Gastroesophageal sphincter (tissue), 4 donors: ENCODE measurements around the gene ALDH1A3. TPM values are rescaled to one million over a fixed set of nuclear protein-coding genes. Genes with fewer than 3 reads are reported as not detected.

ENCODE experiments used
- ATAC-seq: fragments of 150-250 bp; one replicate; pipeline ENCODE4 v1.9.1; 2016; ENCODE audit warnings: mild to moderate bottlenecking, moderate library complexity
- H3K27ac ChIP-seq, 4 donors: fragments of 200-600 bp; sonication (generic) in 3 of 4; 1 replicate in 3 of 4; 2 replicates in 1 of 4; pipeline ENCODE4 v1.5.1; 2016 to 2019
- H3K27me3 ChIP-seq: fragments of 200-600 bp; sonication (generic); one replicate; pipeline ENCODE4 v1.5.1; 2019
- H3K36me3 ChIP-seq, 2 donors: fragments of 200-600 bp; sonication (generic); one replicate each; pipeline ENCODE4 v1.5.1; 2019; ENCODE audit warnings: control low read depth in 1 of 2
- H3K4me1 ChIP-seq, 3 donors: fragments of 200-600 bp; sonication (generic); 1 replicate in 2 of 3; 2 replicates in 1 of 3; pipeline ENCODE4 v1.5.1; 2016 to 2019; ENCODE audit warnings: control low read depth in 2 of 3
- H3K4me3 ChIP-seq, 2 donors: fragments of 200-600 bp; sonication (generic); one replicate each; pipeline ENCODE4 v1.5.1; 2019; ENCODE audit warnings: mild to moderate bottlenecking in 1 of 2, moderate library complexity in 1 of 2
- H3K9me3 ChIP-seq, 3 donors: fragments of 200-600 bp; sonication (generic); one replicate each; pipeline ENCODE4 v1.5.1; 2017 to 2019; ENCODE audit warnings: control low read depth in 2 of 3
- CTCF ChIP-seq, 4 experiments: fragments of 200-600 bp in 2 of 4; fragments of 450-650 bp in 2 of 4; sonication (generic) in 1 of 4; IDR thresholded peaks; one replicate each; pipeline ENCODE4 v1.5.1; 2017 to 2019; ENCODE audit warnings: antibody characterized with exemption in 4 of 4, mild to moderate bottlenecking in 2 of 4, moderate library complexity in 2 of 4
- EP300 ChIP-seq: sonication (generic); formaldehyde crosslinking; IDR thresholded peaks from one replicate; pipeline ENCODE4 v1.6.1; 2017; ENCODE audit warnings: antibody characterized with exemption, mild to moderate bottlenecking
- POLR2A ChIP-seq, 2 donors: fragments of 450-650 bp; IDR thresholded peaks; one replicate each; pipeline ENCODE4 v1.6.1; 2017; ENCODE audit warnings: antibody characterized with exemption in 2 of 2, mild to moderate bottlenecking in 2 of 2, moderate library complexity in 1 of 2
- POLR2AphosphoS5 ChIP-seq: sonication (generic); formaldehyde crosslinking; IDR thresholded peaks from one replicate; pipeline ENCODE4 v1.6.1; 2017; ENCODE audit warnings: antibody characterized with exemption
- WGBS, 2 donors: methylation state at CpG; one replicate each; pipeline ENCODE4 v1.1.5; 2018; ENCODE audit warnings: low coverage in 1 of 2; 5-methylcytosine and 5-hydroxymethylcytosine counted together
- total RNA-seq, 4 donors: library from RNA; depleted of rRNA; stranded (reverse); fragments of >200 nt; gene quantifications; one replicate each; pipeline ENCODE4 v1.1.0, GENCODE V29; 2016

ALDH1A3 gene
- total RNA-seq, 4 donors from 2014 or later = 23.0 to 148 (median 93.4) TPM

- Histone ChIP-seq H3K4me3 (no peak overlapping the region), H3K27me3 (no peaks in the 10 kb centered on the region), H3K36me3 (peaks cover 0 to 38% of the 10 kb centered on the region in 2 donors), H3K27ac (no peak overlapping the region), H3K9me3 (no peaks in the 10 kb centered on the region), H3K4me1 (no peaks in the 10 kb centered on the region)
- 100% methylated on average over 1 to 2 of the region's 4 CpGs for WGBS, 2 donors
- no peak for ATAC-seq
- no peak for TF ChIP-seq POLR2AphosphoS5
- no peak for TF ChIP-seq POLR2A (IDR thresholded peaks at IDR 0.05)
- no peak for TF ChIP-seq EP300
- TF ChIP-seq CTCF (IDR thresholded peaks at IDR 0.05) = no peak
These were observed 50.7 kb downstream of the ALDH1A3 start for GRCh38 chr15:100930306-100930848.

GRCh38 chr15:100931143-100931890 lies 51.7 kb downstream of the ALDH1A3 start:
- Histone ChIP-seq H3K27ac (no peak overlapping the region), H3K4me3 (no peak overlapping the region), H3K36me3 (peaks cover 0 to 31% of the 10 kb centered on the region in 2 donors), H3K27me3 (no peaks in the 10 kb centered on the region), H3K9me3 (peaks cover 0 to 3% (median 0%) of the 10 kb centered on the region in 3 donors), H3K4me1 (no peaks in the 10 kb centered on the region)
- WGBS, 2 donors = 77 to 78% methylated on average over 13 of the region's 15 CpGs
- ATAC-seq = no peak
- no peak for TF ChIP-seq POLR2AphosphoS5
- TF ChIP-seq EP300 = no peak
- no peak for TF ChIP-seq POLR2A (IDR thresholded peaks at IDR 0.05)
- TF ChIP-seq CTCF (IDR thresholded peaks at IDR 0.05) = no peak

- ATAC-seq = no peak
- no peaks in the 10 kb centered on the region for H3K27me3 ChIP-seq
- no peaks in the 10 kb centered on the region for H3K4me1 ChIP-seq
- no peak overlapping the region for H3K27ac ChIP-seq
- TF ChIP-seq POLR2A (IDR thresholded peaks at IDR 0.05) = no peak
- no peak for TF ChIP-seq POLR2AphosphoS5
- TF ChIP-seq EP300 = no peak
- TF ChIP-seq CTCF (IDR thresholded peaks at IDR 0.05) = no peak
- peaks cover 0 to 8% (median 0%) of the 10 kb centered on the region in 3 donors for H3K9me3 ChIP-seq
- peaks cover 0 to 19% of the 10 kb centered on the region in 2 donors for H3K36me3 ChIP-seq
- 53% methylated on average over 6 of the region's 7 CpGs; no CpG with 5 or more reads in 1 of the 2 donors for WGBS, 2 donors
- H3K4me3 ChIP-seq = no peak overlapping the region
These were observed 53.2 kb downstream of the ALDH1A3 start for GRCh38 chr15:100932676-100933348.

- no peak for ATAC-seq
- TF ChIP-seq POLR2A (IDR thresholded peaks at IDR 0.05) (no peak), POLR2AphosphoS5 (no peak), EP300 (no peak), CTCF (IDR thresholded peaks at IDR 0.05) (no peak)
- H3K9me3 ChIP-seq = peaks cover 0 to 8% (median 0%) of the 10 kb centered on the region in 3 donors
These were observed 54.5 kb downstream of the ALDH1A3 start for GRCh38 chr15:100934166-100934565.

More at GRCh38 chr15:100934166-100934565, 54.5 kb downstream of the ALDH1A3 start:
- H3K4me3 ChIP-seq = no peak overlapping the region
- H3K27me3 ChIP-seq = no peaks in the 10 kb centered on the region
- peaks cover 0 to 7% of the 10 kb centered on the region in 2 donors for H3K36me3 ChIP-seq
- H3K4me1 ChIP-seq = no peaks in the 10 kb centered on the region
- no peak overlapping the region for H3K27ac ChIP-seq
